HEK293 (cell line): ENCODE results near the gene PARD3.

ENCODE experiments used
- CTCF ChIA-PET: fragments of 350-600 bp; formaldehyde crosslinking; extraction: SDS; loops from one replicate; lab custom pipeline; 2021; ENCODE audit warnings: antibody characterized with exemption; lab: Yijun Ruan, JAX
- POLR2A ChIA-PET: fragments of 300-600 bp; formaldehyde crosslinking; extraction: SDS; loops from one replicate; lab custom pipeline; 2020; ENCODE audit warnings: antibody characterized with exemption, inconsistent platforms; lab: Yijun Ruan, JAX
- H3K27ac ChIP-seq: fragments of 200-500 bp; sonication (Bioruptor generic); 2 replicates; pipeline ENCODE4 v1.5.1; 2014; ENCODE audit warnings: low read depth, low read length, control low read depth, inconsistent platforms; ENCODE audit errors: extremely low read depth
- H3K36me3 ChIP-seq, 2 experiments: fragments of 200-500 bp in 1 of 2; sonication (Bioruptor generic) in 1 of 2; 1 replicate in 1 of 2; 2 replicates in 1 of 2; pipeline ENCODE4 v1.5.1; 2014 to 2017; ENCODE audit warnings: inconsistent platforms in 2 of 2, low read length in 2 of 2; ENCODE audit not compliant: control insufficient read depth in 2 of 2, insufficient read depth in 1 of 2
- H3K4me1 ChIP-seq: fragments of 200-500 bp; sonication (Bioruptor generic); 2 replicates; pipeline ENCODE4 v1.5.1; 2014; ENCODE audit warnings: mild to moderate bottlenecking, low read length, inconsistent platforms; ENCODE audit not compliant: control insufficient read depth, insufficient read depth
- H3K4me3 ChIP-seq: 2 replicates; pipeline ENCODE4 v1.5.1; 2011; ENCODE audit warnings: low read depth, mild to moderate bottlenecking, control low read depth, low read length, moderate library complexity
- H3K9me3 ChIP-seq: fragments of 200-500 bp; sonication (Bioruptor generic); 2 replicates; pipeline ENCODE4 v1.5.1; 2014; ENCODE audit warnings: low read depth, low read length, inconsistent platforms; ENCODE audit not compliant: control insufficient read depth, insufficient read depth
- FEZF1 ChIP-seq: fragments of 450-650 bp; formaldehyde crosslinking; IDR thresholded peaks from 2 replicates; pipeline ENCODE4 v1.5.1; 2016; ENCODE audit warnings: missing biosample characterization, missing genetic modification characterization
- GLIS1 ChIP-seq: fragments of 450-650 bp; formaldehyde crosslinking; IDR thresholded peaks from 2 replicates; pipeline ENCODE4 v1.5.1; 2016; ENCODE audit warnings: missing biosample characterization, missing genetic modification characterization
- KLF10 ChIP-seq: fragments of 450-650 bp; IDR thresholded peaks from 2 replicates; pipeline ENCODE4 v1.5.1; 2018; ENCODE audit warnings: missing biosample characterization, mild to moderate bottlenecking, missing genetic modification characterization
- MZF1 ChIP-seq: fragments of 450-650 bp; formaldehyde crosslinking; IDR thresholded peaks from 2 replicates; pipeline ENCODE4 v1.5.1; 2017; ENCODE audit warnings: missing biosample characterization, missing genetic modification characterization, borderline replicate concordance
- OSR2 ChIP-seq: fragments of 450-650 bp; formaldehyde crosslinking; IDR thresholded peaks from 2 replicates; pipeline ENCODE4 v1.5.1; 2016; ENCODE audit warnings: missing biosample characterization, missing genetic modification characterization
- PRDM6 ChIP-seq: fragments of 450-650 bp; formaldehyde crosslinking; IDR thresholded peaks from 2 replicates; pipeline ENCODE4 v1.5.1; 2017; ENCODE audit warnings: missing biosample characterization, missing genetic modification characterization
- SCRT1 ChIP-seq: fragments of 450-650 bp; formaldehyde crosslinking; IDR thresholded peaks from 2 replicates; pipeline ENCODE4 v1.5.1; 2016; ENCODE audit warnings: missing biosample characterization, missing genetic modification characterization, borderline replicate concordance
- ZBTB26 ChIP-seq: fragments of 450-650 bp; formaldehyde crosslinking; optimal IDR thresholded peaks from 2 replicates; pipeline ENCODE3; 2016; ENCODE audit warnings: missing biosample characterization, mild to moderate bottlenecking, missing genetic modification characterization
- ZEB2 ChIP-seq: fragments of 450-650 bp; formaldehyde crosslinking; IDR thresholded peaks from 2 replicates; pipeline ENCODE4 v1.5.1; 2016; ENCODE audit warnings: missing biosample characterization, missing genetic modification characterization
- ZFP41 ChIP-seq: fragments of 450-650 bp; formaldehyde crosslinking; IDR thresholded peaks from 2 replicates; pipeline ENCODE4 v1.5.1; 2016; ENCODE audit warnings: missing biosample characterization, missing genetic modification characterization, borderline replicate concordance
- ZNF155 ChIP-seq: fragments of 450-650 bp; formaldehyde crosslinking; IDR thresholded peaks from 2 replicates; pipeline ENCODE4 v1.5.1; 2016; ENCODE audit warnings: missing biosample characterization, missing genetic modification characterization
- ZNF169 ChIP-seq: fragments of 450-650 bp; formaldehyde crosslinking; IDR thresholded peaks from 2 replicates; pipeline ENCODE4 v1.5.1; 2016; ENCODE audit warnings: missing biosample characterization, missing genetic modification characterization
- ZNF24 ChIP-seq: fragments of 450-650 bp; formaldehyde crosslinking; IDR thresholded peaks from 2 replicates; pipeline ENCODE4 v1.5.1; 2016; ENCODE audit warnings: missing biosample characterization, missing genetic modification characterization
- ZNF518A ChIP-seq: fragments of 450-650 bp; formaldehyde crosslinking; conservative IDR thresholded peaks from 2 replicates; pipeline ENCODE4 v1.5.1; 2016; ENCODE audit warnings: low read depth, missing biosample characterization, missing genetic modification characterization
- ZNF529 ChIP-seq: fragments of 450-650 bp; formaldehyde crosslinking; IDR thresholded peaks from 2 replicates; pipeline ENCODE4 v1.5.1; 2017; ENCODE audit warnings: missing genetic modification characterization, missing biosample characterization; ENCODE audit not compliant: insufficient replicate concordance
- TF ChIP-seq, protein P1 (sequence below): fragments of 450-650 bp; formaldehyde crosslinking; IDR thresholded peaks from 2 replicates; pipeline ENCODE4 v1.5.1; 2017; ENCODE audit warnings: missing biosample characterization, missing genetic modification characterization
- TF ChIP-seq, protein P2 (sequence below): fragments of 450-650 bp; formaldehyde crosslinking; IDR thresholded peaks from 2 replicates; pipeline ENCODE4 v1.5.1; 2016; ENCODE audit warnings: missing biosample characterization, missing genetic modification characterization
- TF ChIP-seq, protein P3 (sequence below): fragments of 450-650 bp; IDR thresholded peaks from 2 replicates; pipeline ENCODE4 v1.5.1; 2018; ENCODE audit warnings: missing biosample characterization, mild to moderate bottlenecking, missing genetic modification characterization

PARD3 gene

GRCh38 chr10:34789966-34790506 is 25.1 kb downstream of the PARD3 start (continued):
- TF ChIP-seq ZNF155 (tag by site-specific recombination) (no peak), ZBTB26 (tag by site-specific recombination) (no peak), SCRT1 (0 out of 2 replicates have a peak, but pooled peaks have one; percentile 30), PRDM6 (tag by site-specific recombination) (peak; percentile 92), ZFP41 (tag by site-specific recombination) (no peak), ZNF24 (tag by site-specific recombination) (no peak), ZNF529 (tag by site-specific recombination) (no peak), ZEB2 (tag by site-specific recombination) (peak; percentile 80), ZNF518A (no peak)
- TF ChIP-seq, protein P1, sequence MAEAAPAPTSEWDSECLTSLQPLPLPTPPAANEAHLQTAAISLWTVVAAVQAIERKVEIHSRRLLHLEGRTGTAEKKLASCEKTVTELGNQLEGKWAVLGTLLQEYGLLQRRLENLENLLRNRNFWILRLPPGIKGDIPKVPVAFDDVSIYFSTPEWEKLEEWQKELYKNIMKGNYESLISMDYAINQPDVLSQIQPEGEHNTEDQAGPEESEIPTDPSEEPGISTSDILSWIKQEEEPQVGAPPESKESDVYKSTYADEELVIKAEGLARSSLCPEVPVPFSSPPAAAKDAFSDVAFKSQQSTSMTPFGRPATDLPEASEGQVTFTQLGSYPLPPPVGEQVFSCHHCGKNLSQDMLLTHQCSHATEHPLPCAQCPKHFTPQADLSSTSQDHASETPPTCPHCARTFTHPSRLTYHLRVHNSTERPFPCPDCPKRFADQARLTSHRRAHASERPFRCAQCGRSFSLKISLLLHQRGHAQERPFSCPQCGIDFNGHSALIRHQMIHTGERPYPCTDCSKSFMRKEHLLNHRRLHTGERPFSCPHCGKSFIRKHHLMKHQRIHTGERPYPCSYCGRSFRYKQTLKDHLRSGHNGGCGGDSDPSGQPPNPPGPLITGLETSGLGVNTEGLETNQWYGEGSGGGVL (tag by site-specific recombination): no peak

- ChIA-PET POLR2A (interaction anchor here (1.1 kb wide), 1 partner anchor 28 kb away, joined by 3 read pairs; no protein-coding TSS in a partner anchor), CTCF (no interaction called here)
- no peak overlapping the region for H3K4me3 ChIP-seq
- H3K9me3 ChIP-seq: no peaks in the 10 kb centered on the region
- no peak overlapping the region for H3K27ac ChIP-seq
- no peaks in the 10 kb centered on the region; a peak in 1 of 3 replicates for H3K36me3 ChIP-seq
- peaks cover 30% of the 10 kb centered on the region for H3K4me1 ChIP-seq
- TF ChIP-seq FEZF1 (tag by site-specific recombination): peak; percentile 35; the same call in 1 of the 2 replicates
- TF ChIP-seq GLIS1: 0 out of 2 replicates have a peak, but pooled peaks have one; percentile 22
- TF ChIP-seq, protein P2, sequence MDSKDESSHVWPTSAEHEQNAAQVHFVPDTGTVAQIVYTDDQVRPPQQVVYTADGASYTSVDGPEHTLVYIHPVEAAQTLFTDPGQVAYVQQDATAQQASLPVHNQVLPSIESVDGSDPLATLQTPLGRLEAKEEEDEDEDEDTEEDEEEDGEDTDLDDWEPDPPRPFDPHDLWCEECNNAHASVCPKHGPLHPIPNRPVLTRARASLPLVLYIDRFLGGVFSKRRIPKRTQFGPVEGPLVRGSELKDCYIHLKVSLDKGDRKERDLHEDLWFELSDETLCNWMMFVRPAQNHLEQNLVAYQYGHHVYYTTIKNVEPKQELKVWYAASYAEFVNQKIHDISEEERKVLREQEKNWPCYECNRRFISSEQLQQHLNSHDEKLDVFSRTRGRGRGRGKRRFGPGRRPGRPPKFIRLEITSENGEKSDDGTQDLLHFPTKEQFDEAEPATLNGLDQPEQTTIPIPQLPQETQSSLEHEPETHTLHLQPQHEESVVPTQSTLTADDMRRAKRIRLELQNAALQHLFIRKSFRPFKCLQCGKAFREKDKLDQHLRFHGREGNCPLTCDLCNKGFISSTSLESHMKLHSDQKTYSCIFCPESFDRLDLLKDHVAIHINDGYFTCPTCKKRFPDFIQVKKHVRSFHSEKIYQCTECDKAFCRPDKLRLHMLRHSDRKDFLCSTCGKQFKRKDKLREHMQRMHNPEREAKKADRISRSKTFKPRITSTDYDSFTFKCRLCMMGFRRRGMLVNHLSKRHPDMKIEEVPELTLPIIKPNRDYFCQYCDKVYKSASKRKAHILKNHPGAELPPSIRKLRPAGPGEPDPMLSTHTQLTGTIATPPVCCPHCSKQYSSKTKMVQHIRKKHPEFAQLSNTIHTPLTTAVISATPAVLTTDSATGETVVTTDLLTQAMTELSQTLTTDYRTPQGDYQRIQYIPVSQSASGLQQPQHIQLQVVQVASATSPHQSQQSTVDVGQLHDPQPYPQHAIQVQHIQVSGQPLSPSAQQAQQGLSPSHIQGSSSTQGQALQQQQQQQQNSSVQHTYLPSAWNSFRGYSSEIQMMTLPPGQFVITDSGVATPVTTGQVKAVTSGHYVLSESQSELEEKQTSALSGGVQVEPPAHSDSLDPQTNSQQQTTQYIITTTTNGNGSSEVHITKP (tag by site-specific recombination): peak; percentile 36; the same call in 1 of the 2 replicates
- peak; percentile 67 for TF ChIP-seq PRDM6 (tag by site-specific recombination)
- TF ChIP-seq MZF1 (tag by site-specific recombination): peak; percentile 54; the same call in 1 of the 2 replicates
- TF ChIP-seq KLF10: peak; percentile 28; the same call in 1 of the 2 replicates
- TF ChIP-seq, protein P3, sequence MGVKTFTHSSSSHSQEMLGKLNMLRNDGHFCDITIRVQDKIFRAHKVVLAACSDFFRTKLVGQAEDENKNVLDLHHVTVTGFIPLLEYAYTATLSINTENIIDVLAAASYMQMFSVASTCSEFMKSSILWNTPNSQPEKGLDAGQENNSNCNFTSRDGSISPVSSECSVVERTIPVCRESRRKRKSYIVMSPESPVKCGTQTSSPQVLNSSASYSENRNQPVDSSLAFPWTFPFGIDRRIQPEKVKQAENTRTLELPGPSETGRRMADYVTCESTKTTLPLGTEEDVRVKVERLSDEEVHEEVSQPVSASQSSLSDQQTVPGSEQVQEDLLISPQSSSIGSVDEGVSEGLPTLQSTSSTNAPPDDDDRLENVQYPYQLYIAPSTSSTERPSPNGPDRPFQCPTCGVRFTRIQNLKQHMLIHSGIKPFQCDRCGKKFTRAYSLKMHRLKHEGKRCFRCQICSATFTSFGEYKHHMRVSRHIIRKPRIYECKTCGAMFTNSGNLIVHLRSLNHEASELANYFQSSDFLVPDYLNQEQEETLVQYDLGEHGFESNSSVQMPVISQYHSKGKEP (tag by site-specific recombination): peak; percentile 14; the same call in 1 of the 2 replicates
- TF ChIP-seq OSR2 (tag by site-specific recombination): peak; percentile 24; the same call in 1 of the 2 replicates
- no peak for TF ChIP-seq ZNF169 (tag by site-specific recombination)
Observed at GRCh38 chr10:34786464-34786863, 28.6 kb downstream of the PARD3 start.
